GM10248 (cell line): ENCODE data around the gene C3orf18.
A peak's percentile ranks its signal among the peaks of the same experiment; 100 is the strongest.

ENCODE experiments used
- CTCF ChIA-PET: fragments of 300-600 bp; sonication (Branson Sonifier 250); formaldehyde crosslinking; extraction: SDS; loops from one replicate; lab custom pipeline; 2021; ENCODE audit warnings: antibody characterized with exemption; lab: Yijun Ruan, JAX
- POLR2A ChIA-PET: fragments of 350-650 bp; sonication (Branson Sonifier 250); formaldehyde crosslinking; extraction: SDS; loops from one replicate; lab custom pipeline; 2020; ENCODE audit warnings: antibody characterized with exemption; lab: Yijun Ruan, JAX
- DNase-seq: peaks from one replicate; pipeline ENCODE4 v3.0.0; 2012; ENCODE audit errors: extremely low spot score
- TF ChIP-seq, protein P1 (sequence below): IDR thresholded peaks from 2 replicates; pipeline ENCODE4 v1.5.1; 2012; ENCODE audit warnings: mild to moderate bottlenecking, low read depth; ENCODE audit errors: extremely low read depth, missing control alignments, control extremely low read depth

Gene C3orf18

DNA sequence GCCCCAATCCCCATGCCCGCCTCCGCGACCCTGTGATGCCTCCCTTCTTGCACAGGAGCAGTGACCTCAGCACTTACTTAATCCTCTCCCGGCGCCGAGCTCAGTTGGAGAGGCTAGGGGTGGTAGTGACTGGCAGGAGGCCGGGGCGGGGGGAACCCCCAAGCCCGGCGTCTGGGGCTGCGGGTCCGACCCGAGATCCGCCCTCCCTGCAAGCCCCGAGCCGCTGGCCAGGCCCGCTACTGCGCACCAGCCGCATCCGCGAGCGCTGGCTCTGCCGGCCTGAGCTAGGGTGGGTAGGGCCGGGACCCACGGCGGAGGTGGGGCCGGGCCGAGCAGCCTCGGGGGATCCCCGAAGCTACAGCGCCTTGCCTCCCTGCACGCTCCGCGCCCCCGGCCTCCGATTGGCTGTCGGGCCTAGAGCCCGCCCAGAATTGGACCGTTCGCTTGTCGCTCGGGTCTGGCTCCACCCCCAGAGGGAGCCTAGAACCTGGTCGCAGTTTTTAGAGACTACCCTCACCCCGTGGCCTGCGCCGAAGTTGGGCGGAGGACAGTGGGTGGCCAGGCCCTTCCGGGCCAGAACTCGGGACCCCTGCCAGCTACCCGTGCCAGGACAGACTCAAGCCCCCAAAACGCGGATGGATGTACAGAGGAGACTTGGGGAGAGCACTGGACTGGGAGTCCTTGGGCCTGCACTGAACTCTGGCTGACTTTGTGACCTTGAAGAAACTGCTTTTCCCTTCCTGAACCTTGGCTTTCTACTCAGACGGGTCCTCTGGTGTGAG, at the start of gene C3orf18:
Gene C3orf18 (minus strand): TSS at position 362 of the 782 bp plus-strand sequence. CDS start 2,048 bp downstream, outside the sequence.
- POLR2A ChIA-PET: no interaction called here
- CTCF ChIA-PET: interaction anchor here (0.7 to 4.2 kb wide), 14 partner anchors 12 to 822 kb away, joined by 3 to 46 read pairs (median 4); partner anchors contain the start of gene CISH
- DNase-seq: peak; percentile 99
- TF ChIP-seq, protein P1, sequence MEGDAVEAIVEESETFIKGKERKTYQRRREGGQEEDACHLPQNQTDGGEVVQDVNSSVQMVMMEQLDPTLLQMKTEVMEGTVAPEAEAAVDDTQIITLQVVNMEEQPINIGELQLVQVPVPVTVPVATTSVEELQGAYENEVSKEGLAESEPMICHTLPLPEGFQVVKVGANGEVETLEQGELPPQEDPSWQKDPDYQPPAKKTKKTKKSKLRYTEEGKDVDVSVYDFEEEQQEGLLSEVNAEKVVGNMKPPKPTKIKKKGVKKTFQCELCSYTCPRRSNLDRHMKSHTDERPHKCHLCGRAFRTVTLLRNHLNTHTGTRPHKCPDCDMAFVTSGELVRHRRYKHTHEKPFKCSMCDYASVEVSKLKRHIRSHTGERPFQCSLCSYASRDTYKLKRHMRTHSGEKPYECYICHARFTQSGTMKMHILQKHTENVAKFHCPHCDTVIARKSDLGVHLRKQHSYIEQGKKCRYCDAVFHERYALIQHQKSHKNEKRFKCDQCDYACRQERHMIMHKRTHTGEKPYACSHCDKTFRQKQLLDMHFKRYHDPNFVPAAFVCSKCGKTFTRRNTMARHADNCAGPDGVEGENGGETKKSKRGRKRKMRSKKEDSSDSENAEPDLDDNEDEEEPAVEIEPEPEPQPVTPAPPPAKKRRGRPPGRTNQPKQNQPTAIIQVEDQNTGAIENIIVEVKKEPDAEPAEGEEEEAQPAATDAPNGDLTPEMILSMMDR: no peak

DNA sequence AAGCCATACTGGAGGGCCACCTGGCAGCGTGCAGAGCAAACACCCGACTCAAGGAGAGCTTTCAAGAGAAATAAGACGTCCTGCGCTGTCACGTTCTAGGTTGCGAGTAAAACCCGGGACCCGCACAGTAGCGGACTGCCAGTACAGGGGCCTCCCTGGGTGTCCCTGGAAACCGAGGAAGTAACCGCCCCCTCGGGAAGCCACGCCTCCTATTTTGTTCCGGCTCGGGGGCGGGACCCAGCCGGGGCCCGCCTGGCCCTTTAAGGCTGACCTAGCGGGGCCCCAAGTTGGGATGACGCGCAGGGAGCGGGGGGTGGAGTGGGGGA, 49.2 kb upstream of the C3orf18 start:
- POLR2A ChIA-PET: interaction anchor here (1.4 kb wide), 1 partner anchor 48 kb away, joined by 3 read pairs; the partner anchor contains the start of gene HEMK1
- CTCF ChIA-PET: interaction anchor here (0.9 to 17.5 kb wide), 22 partner anchors 12 to 1327 kb away, joined by 3 to 419 read pairs (median 10); partner anchors contain the start of genes C3orf18, GNAI2, HEMK1 and MANF
- peak; percentile 93 for DNase-seq
- TF ChIP-seq, protein P1: no peak

DNA sequence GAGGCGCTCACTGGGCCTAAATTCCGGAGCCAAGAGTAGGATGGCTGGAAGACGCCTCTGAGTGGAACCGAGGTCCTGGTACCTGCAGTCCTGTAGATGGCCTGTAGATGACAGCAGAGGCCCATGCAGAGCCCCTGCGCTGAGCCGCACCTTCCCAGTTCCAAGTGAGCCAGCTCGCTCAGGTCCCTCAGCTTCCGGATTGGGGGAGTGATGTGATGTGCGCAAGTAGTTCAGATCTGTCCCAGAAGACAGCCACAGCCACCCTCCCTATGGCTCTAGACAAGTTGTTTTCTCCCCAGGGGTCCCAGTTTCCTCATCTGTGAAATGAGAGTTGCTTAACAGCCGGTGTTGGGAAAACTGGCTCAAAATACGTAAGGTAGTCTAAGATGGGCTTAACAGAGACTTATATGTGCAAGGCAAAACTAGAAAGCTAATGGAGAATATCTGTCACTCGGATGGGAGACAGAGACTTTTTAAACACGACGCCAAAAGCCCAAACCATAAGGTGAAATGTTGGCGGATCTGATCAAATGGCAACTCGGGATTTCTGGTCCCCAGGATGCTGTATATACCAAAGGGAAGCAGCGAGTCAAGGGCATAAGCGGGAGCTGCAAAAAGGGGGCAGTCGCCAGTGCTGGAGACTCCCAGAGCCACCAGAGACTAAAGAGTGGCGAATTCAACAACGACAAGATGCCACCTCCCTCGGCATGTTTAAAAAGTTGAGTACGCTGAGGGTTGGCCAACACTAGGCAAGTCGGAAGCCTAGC, 48.6 kb upstream of the C3orf18 start:
- TF ChIP-seq, protein P1: peak; percentile 97
- POLR2A ChIA-PET: interaction anchor here (1.4 kb wide), 1 partner anchor 47 kb away, joined by 3 read pairs; the partner anchor contains the start of gene HEMK1
- DNase-seq: peak; percentile 84
- CTCF ChIA-PET: interaction anchor here (0.6 to 17.5 kb wide), 39 partner anchors 8 to 1327 kb away, joined by 3 to 419 read pairs (median 5); partner anchors contain the start of genes C3orf18, CYB561D2, DCAF1 and GNAI2

DNA sequence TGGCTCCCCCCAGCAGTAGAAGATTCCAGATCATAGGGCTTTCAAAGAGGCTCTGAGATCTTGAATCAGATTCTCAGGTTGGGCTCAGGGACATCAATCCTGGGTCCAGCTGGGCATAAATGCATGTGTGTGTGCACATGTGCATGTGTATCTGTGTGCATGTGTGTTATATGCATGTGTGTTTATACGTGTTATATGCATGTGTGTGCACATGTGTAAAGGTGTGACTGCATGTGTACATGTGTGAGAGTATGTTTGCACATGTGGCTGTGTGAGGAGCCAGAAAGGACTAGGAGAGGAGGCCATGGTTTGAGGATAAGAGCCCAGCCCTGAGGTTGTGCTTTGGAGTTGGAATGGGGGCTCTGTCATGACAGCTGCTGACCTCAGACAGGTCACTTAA, 47.6 kb upstream of the C3orf18 start:
- ChIA-PET POLR2A (no interaction called here), CTCF (interaction anchor here (0.6 to 17.5 kb wide), 28 partner anchors 12 to 1067 kb away, joined by 3 to 419 read pairs (median 8); partner anchors contain the start of genes C3orf18, DCAF1, HEMK1 and MANF)
- no peak for DNase-seq
- TF ChIP-seq, protein P1: no peak

DNA sequence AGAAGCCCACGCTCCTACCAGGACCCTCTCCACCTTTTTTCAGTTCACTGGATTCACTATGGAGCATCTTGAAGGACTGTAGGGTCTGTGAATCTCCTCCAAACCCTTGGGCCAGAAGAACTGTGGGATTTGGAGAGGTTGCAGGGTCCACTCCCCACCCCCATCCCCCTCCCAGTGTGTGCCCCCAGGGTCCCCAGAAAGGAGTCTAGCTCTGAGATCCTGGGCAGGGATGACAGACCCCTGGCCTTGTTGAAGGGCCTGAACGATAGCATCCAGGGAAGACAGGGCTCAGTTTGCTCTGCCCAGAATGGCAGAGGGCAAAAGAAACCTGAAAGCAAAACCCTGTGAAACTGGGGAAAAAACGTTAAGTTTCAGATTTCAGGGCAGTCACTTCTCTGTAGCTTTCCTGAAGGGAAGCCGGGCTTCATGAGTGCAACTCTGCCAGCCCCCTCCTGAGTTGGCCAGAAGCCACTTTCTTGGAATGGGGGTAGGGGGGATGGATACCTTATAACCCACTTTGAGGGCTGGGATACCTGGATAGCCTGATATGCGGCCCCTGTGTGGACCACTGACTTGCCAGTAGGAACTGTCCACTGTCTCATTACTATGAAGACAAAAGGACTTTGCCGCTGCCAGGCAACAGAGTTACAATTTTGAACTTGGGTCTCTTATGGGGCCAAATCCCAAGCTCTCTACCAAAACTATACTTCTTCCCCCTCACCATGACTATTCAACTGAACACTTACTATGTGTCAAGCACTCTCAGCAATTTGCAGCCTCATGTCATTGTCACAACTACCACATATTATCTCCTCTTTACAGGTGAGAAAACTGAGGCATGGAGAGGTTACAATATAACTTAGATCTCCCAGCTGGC, 45.7 kb upstream of the C3orf18 start:
- ChIA-PET CTCF (interaction anchor here (0.7 to 17.5 kb wide), 19 partner anchors 10 to 765 kb away, joined by 3 to 419 read pairs (median 7); partner anchors contain the start of genes C3orf18, CYB561D2, HEMK1 and NPRL2), POLR2A (no interaction called here)
- DNase-seq: no peak
- TF ChIP-seq, protein P1: no peak
